GM23338 (cell line): ENCODE data around the gene UST. TPM values are rescaled to one million over a fixed set of nuclear protein-coding genes. Genes with fewer than 3 reads are reported as not detected.

Experiments used
- ATAC-seq: fragments of 200-7000 bp; cut with Tn5 transposase; 3 replicates; pipeline ENCODE4 v1.9.1; 2020
- DNase-seq: peaks from one replicate; pipeline ENCODE4 v3.0.0-alpha.2; 2015; ENCODE audit warnings: low spot score
- H2AFZ ChIP-seq: fragments of 200-600 bp; sonication (generic); 2 replicates; pipeline ENCODE4 v1.8.0; 2016; ENCODE audit warnings: antibody characterized with exemption, mild to moderate bottlenecking, moderate library complexity
- H3F3A ChIP-seq: fragments of 200-600 bp; sonication (generic); replicated peaks from 2 replicates; pipeline ENCODE4 v1.8.0; 2017; ENCODE audit warnings: antibody characterized with exemption, mixed run types, low read depth
- H3K27ac ChIP-seq: fragments of 200-600 bp; sonication (generic); 2 replicates; pipeline ENCODE4 v1.6.1; 2016; ENCODE audit warnings: low read depth
- H3K27me3 ChIP-seq: fragments of 200-600 bp; sonication (generic); 2 replicates; pipeline ENCODE4 v1.8.0; 2016; ENCODE audit warnings: mild to moderate bottlenecking, mixed run types, moderate library complexity; ENCODE audit not compliant: insufficient read depth
- H3K36me3 ChIP-seq: fragments of 200-600 bp; sonication (generic); 2 replicates; pipeline ENCODE4 v1.8.0; 2016; ENCODE audit warnings: mild to moderate bottlenecking; ENCODE audit not compliant: insufficient read depth
- H3K4me1 ChIP-seq: fragments of 200-600 bp; sonication (generic); 2 replicates; pipeline ENCODE4 v1.8.0; 2016; ENCODE audit warnings: mild to moderate bottlenecking, moderate library complexity; ENCODE audit not compliant: insufficient read depth
- H3K4me2 ChIP-seq: fragments of 200-600 bp; sonication (generic); 2 replicates; pipeline ENCODE4 v1.7.1; 2017; ENCODE audit warnings: mixed run types
- H3K4me3 ChIP-seq: fragments of 200-600 bp; sonication (generic); 2 replicates; pipeline ENCODE4 v1.6.1; 2016; ENCODE audit warnings: mixed run types
- H3K79me2 ChIP-seq: fragments of 200-600 bp; sonication (generic); replicated peaks from 2 replicates; pipeline ENCODE4 v1.8.0; 2017; ENCODE audit warnings: mild to moderate bottlenecking; ENCODE audit not compliant: insufficient read depth
- H3K9me2 ChIP-seq: fragments of 200-600 bp; sonication (generic); 2 replicates; pipeline ENCODE4 v1.8.0; 2017; ENCODE audit not compliant: insufficient read depth
- H4K20me1 ChIP-seq: fragments of 200-600 bp; sonication (generic); replicated peaks from 2 replicates; pipeline ENCODE4 v1.8.0; 2017; ENCODE audit warnings: mild to moderate bottlenecking; ENCODE audit not compliant: insufficient read depth
- H3K27ac Mint-ChIP-seq: 2 replicates; pipeline ENCODE4 v1.8.0; 2020; ENCODE audit warnings: inconsistent platforms, mild to moderate bottlenecking, moderate library complexity, mixed read lengths
- H3K27me3 Mint-ChIP-seq: 3 replicates; pipeline ENCODE4 v1.8.0; 2022; ENCODE audit warnings: low read depth, mild to moderate bottlenecking, moderate library complexity, mixed read lengths, inconsistent platforms; ENCODE audit not compliant: insufficient read depth, poor library complexity
- H3K36me3 Mint-ChIP-seq: 3 replicates; pipeline ENCODE4 v1.8.0; 2021; ENCODE audit warnings: low read depth, mild to moderate bottlenecking, inconsistent platforms, moderate library complexity, mixed read lengths
- H3K4me1 Mint-ChIP-seq: 3 replicates; pipeline ENCODE4 v1.8.0; 2020; ENCODE audit warnings: mild to moderate bottlenecking, inconsistent platforms, mixed read lengths
- H3K4me3 Mint-ChIP-seq: 3 replicates; pipeline ENCODE4 v1.8.0; 2021; ENCODE audit warnings: moderate library complexity, mild to moderate bottlenecking, inconsistent platforms, mixed read lengths
- H3K9me3 Mint-ChIP-seq: 3 replicates; pipeline ENCODE4 v1.8.0; 2020; ENCODE audit warnings: moderate library complexity, mild to moderate bottlenecking, inconsistent platforms, mixed read lengths
- CREB1 ChIP-seq: fragments of 250-450 bp; sonication (Bioruptor Pico); IDR thresholded peaks from 2 replicates; pipeline ENCODE4 v1.5.0; 2020; ENCODE audit warnings: low read depth, mild to moderate bottlenecking, moderate library complexity
- EZH2 ChIP-seq: fragments of 200-600 bp; sonication (generic); IDR thresholded peaks from one replicate; pipeline ENCODE4 v1.8.0; 2017; ENCODE audit warnings: antibody characterized with exemption, mild to moderate bottlenecking, low read depth; ENCODE audit not compliant: unreplicated experiment
- EZH2phosphoT487 ChIP-seq: fragments of 200-600 bp; sonication (generic); IDR thresholded peaks from one replicate; pipeline ENCODE4 v1.8.1; 2018; ENCODE audit warnings: antibody characterized with exemption; ENCODE audit not compliant: unreplicated experiment
- JUNB ChIP-seq: IDR thresholded peaks from one replicate; pipeline ENCODE4 v1.6.1; 2016; ENCODE audit warnings: antibody characterized with exemption; ENCODE audit not compliant: unreplicated experiment
- NANOG ChIP-seq: IDR thresholded peaks from 2 replicates; pipeline ENCODE4 v1.6.1; 2016; ENCODE audit warnings: antibody characterized with exemption, borderline replicate concordance
- POLR2AphosphoS5 ChIP-seq: IDR thresholded peaks from 2 replicates; pipeline ENCODE4 v1.6.1; 2016; ENCODE audit warnings: antibody characterized with exemption, low read depth
- STAT1 ChIP-seq: IDR thresholded peaks from one replicate; pipeline ENCODE4 v1.6.1; 2016; ENCODE audit warnings: antibody characterized with exemption; ENCODE audit not compliant: unreplicated experiment
- ZNF114 ChIP-seq: fragments of 250-450 bp; sonication (Bioruptor Pico); IDR thresholded peaks from 2 replicates; pipeline ENCODE4 v1.5.0; 2020; ENCODE audit warnings: mild to moderate bottlenecking, moderate library complexity
- ZNF331 ChIP-seq: fragments of 250-450 bp; sonication (Bioruptor Pico); IDR thresholded peaks from 2 replicates; pipeline ENCODE4 v1.5.0; 2020; ENCODE audit warnings: low read depth, mild to moderate bottlenecking, moderate library complexity
- polyA plus RNA-seq: library from polyadenylated mRNA; unstranded; fragments of >200 nt; fragmentation: Nextera tagmentation; extraction: Ambion mirVana; gene quantifications from 2 replicates; pipeline ENCODE4 v1.2.1, GENCODE V29; 2016
- total RNA-seq: library from RNA; depleted of rRNA; stranded (reverse); fragments of >200 nt; shearing (Covaris generic); gene quantifications from 2 replicates; pipeline ENCODE4 v1.2.3, GENCODE V29; 2014
- TF ChIP-seq, protein P1 (sequence below), 2 experiments: fragments of 200-600 bp in 1 of 2; sonication (generic) in 1 of 2; conservative IDR thresholded peaks; 2 replicates each; pipeline versions ENCODE4 v1.5.1 to v1.6.1; 2016 to 2017; ENCODE audit warnings: antibody characterized with exemption in 2 of 2, low read depth in 2 of 2, mild to moderate bottlenecking in 2 of 2, moderate library complexity in 1 of 2
- TF ChIP-seq, protein P2 (sequence below): fragments of 250-450 bp; sonication (Bioruptor Pico); IDR thresholded peaks from 2 replicates; pipeline ENCODE4 v1.5.0; 2020; ENCODE audit warnings: mild to moderate bottlenecking, moderate library complexity
- TF ChIP-seq, protein P3 (sequence below): IDR thresholded peaks from 2 replicates; pipeline ENCODE4 v1.6.1; 2016; ENCODE audit warnings: antibody characterized with exemption
- TF ChIP-seq, protein P4 (sequence below): IDR thresholded peaks from one replicate; pipeline ENCODE4 v1.6.1; 2018; ENCODE audit warnings: antibody characterized with exemption; ENCODE audit not compliant: unreplicated experiment

Gene UST
- total and polyA plus RNA-seq, 2 experiments from 2014 or later: 12.6 to 33.0 TPM

GRCh38 chr6:148981515-148981914 is 234.7 kb downstream of the UST start:
- no peak overlapping the region for H3K27ac Mint-ChIP-seq
- peaks cover 3% of the 10 kb centered on the region; the same call in 1 of the 2 replicates for H3K9me2 ChIP-seq
- TF ChIP-seq, protein P1, sequence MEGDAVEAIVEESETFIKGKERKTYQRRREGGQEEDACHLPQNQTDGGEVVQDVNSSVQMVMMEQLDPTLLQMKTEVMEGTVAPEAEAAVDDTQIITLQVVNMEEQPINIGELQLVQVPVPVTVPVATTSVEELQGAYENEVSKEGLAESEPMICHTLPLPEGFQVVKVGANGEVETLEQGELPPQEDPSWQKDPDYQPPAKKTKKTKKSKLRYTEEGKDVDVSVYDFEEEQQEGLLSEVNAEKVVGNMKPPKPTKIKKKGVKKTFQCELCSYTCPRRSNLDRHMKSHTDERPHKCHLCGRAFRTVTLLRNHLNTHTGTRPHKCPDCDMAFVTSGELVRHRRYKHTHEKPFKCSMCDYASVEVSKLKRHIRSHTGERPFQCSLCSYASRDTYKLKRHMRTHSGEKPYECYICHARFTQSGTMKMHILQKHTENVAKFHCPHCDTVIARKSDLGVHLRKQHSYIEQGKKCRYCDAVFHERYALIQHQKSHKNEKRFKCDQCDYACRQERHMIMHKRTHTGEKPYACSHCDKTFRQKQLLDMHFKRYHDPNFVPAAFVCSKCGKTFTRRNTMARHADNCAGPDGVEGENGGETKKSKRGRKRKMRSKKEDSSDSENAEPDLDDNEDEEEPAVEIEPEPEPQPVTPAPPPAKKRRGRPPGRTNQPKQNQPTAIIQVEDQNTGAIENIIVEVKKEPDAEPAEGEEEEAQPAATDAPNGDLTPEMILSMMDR (conservative IDR thresholded peaks at IDR 0.05; ENCODE audit: low read depth in 2 of 2): no peak
- TF ChIP-seq CREB1 (CRISPR knock-in tag) (no peak), POLR2AphosphoS5 (no peak), STAT1 (no peak), JUNB (no peak), NANOG (no peak), ZNF114 (no peak), EZH2 (no peak), EZH2phosphoT487 (no peak), ZNF331 (no peak)
- TF ChIP-seq, protein P2, sequence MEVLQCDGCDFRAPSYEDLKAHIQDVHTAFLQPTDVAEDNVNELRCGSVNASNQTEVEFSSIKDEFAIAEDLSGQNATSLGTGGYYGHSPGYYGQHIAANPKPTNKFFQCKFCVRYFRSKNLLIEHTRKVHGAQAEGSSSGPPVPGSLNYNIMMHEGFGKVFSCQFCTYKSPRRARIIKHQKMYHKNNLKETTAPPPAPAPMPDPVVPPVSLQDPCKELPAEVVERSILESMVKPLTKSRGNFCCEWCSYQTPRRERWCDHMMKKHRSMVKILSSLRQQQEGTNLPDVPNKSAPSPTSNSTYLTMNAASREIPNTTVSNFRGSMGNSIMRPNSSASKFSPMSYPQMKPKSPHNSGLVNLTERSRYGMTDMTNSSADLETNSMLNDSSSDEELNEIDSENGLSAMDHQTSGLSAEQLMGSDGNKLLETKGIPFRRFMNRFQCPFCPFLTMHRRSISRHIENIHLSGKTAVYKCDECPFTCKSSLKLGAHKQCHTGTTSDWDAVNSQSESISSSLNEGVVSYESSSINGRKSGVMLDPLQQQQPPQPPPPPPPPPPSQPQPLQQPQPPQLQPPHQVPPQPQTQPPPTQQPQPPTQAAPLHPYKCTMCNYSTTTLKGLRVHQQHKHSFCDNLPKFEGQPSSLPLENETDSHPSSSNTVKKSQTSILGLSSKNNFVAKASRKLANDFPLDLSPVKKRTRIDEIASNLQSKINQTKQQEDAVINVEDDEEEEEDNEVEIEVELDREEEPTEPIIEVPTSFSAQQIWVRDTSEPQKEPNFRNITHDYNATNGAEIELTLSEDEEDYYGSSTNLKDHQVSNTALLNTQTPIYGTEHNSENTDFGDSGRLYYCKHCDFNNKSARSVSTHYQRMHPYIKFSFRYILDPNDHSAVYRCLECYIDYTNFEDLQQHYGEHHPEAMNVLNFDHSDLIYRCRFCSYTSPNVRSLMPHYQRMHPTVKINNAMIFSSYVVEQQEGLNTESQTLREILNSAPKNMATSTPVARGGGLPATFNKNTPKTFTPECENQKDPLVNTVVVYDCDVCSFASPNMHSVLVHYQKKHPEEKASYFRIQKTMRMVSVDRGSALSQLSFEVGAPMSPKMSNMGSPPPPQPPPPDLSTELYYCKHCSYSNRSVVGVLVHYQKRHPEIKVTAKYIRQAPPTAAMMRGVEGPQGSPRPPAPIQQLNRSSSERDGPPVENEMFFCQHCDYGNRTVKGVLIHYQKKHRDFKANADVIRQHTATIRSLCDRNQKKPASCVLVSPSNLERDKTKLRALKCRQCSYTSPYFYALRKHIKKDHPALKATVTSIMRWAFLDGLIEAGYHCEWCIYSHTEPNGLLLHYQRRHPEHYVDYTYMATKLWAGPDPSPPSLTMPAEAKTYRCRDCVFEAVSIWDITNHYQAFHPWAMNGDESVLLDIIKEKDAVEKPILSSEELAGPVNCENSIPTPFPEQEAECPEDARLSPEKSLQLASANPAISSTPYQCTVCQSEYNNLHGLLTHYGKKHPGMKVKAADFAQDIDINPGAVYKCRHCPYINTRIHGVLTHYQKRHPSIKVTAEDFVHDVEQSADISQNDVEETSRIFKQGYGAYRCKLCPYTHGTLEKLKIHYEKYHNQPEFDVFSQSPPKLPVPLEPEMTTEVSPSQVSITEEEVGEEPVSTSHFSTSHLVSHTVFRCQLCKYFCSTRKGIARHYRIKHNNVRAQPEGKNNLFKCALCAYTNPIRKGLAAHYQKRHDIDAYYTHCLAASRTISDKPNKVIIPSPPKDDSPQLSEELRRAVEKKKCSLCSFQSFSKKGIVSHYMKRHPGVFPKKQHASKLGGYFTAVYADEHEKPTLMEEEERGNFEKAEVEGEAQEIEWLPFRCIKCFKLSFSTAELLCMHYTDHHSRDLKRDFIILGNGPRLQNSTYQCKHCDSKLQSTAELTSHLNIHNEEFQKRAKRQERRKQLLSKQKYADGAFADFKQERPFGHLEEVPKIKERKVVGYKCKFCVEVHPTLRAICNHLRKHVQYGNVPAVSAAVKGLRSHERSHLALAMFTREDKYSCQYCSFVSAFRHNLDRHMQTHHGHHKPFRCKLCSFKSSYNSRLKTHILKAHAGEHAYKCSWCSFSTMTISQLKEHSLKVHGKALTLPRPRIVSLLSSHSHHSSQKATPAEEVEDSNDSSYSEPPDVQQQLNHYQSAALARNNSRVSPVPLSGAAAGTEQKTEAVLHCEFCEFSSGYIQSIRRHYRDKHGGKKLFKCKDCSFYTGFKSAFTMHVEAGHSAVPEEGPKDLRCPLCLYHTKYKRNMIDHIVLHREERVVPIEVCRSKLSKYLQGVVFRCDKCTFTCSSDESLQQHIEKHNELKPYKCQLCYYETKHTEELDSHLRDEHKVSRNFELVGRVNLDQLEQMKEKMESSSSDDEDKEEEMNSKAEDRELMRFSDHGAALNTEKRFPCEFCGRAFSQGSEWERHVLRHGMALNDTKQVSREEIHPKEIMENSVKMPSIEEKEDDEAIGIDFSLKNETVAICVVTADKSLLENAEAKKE (CRISPR knock-in tag): no peak
- TF ChIP-seq, protein P3, sequence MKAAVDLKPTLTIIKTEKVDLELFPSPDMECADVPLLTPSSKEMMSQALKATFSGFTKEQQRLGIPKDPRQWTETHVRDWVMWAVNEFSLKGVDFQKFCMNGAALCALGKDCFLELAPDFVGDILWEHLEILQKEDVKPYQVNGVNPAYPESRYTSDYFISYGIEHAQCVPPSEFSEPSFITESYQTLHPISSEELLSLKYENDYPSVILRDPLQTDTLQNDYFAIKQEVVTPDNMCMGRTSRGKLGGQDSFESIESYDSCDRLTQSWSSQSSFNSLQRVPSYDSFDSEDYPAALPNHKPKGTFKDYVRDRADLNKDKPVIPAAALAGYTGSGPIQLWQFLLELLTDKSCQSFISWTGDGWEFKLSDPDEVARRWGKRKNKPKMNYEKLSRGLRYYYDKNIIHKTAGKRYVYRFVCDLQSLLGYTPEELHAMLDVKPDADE: no peak
- TF ChIP-seq, protein P4, sequence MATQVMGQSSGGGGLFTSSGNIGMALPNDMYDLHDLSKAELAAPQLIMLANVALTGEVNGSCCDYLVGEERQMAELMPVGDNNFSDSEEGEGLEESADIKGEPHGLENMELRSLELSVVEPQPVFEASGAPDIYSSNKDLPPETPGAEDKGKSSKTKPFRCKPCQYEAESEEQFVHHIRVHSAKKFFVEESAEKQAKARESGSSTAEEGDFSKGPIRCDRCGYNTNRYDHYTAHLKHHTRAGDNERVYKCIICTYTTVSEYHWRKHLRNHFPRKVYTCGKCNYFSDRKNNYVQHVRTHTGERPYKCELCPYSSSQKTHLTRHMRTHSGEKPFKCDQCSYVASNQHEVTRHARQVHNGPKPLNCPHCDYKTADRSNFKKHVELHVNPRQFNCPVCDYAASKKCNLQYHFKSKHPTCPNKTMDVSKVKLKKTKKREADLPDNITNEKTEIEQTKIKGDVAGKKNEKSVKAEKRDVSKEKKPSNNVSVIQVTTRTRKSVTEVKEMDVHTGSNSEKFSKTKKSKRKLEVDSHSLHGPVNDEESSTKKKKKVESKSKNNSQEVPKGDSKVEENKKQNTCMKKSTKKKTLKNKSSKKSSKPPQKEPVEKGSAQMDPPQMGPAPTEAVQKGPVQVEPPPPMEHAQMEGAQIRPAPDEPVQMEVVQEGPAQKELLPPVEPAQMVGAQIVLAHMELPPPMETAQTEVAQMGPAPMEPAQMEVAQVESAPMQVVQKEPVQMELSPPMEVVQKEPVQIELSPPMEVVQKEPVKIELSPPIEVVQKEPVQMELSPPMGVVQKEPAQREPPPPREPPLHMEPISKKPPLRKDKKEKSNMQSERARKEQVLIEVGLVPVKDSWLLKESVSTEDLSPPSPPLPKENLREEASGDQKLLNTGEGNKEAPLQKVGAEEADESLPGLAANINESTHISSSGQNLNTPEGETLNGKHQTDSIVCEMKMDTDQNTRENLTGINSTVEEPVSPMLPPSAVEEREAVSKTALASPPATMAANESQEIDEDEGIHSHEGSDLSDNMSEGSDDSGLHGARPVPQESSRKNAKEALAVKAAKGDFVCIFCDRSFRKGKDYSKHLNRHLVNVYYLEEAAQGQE: no peak
- no peak overlapping the region for H3K4me3 ChIP-seq
- peaks cover 3% of the 10 kb centered on the region; the same call in 1 of the 2 replicates for H3K36me3 ChIP-seq
- H3K4me1 Mint-ChIP-seq: peaks cover 51% of the 10 kb centered on the region
- H3K79me2 ChIP-seq: no peaks in the 10 kb centered on the region; the same call in 1 of the 2 replicates
- H3K4me3 Mint-ChIP-seq: no peak overlapping the region
- peaks cover 3% of the 10 kb centered on the region for H3K27me3 Mint-ChIP-seq
- DNase-seq (no peak), ATAC-seq (no peak)
- no peaks in the 10 kb centered on the region; the same call in 1 of the 2 replicates for H4K20me1 ChIP-seq
- H3K27ac ChIP-seq: no peak overlapping the region
- H3K9me3 Mint-ChIP-seq: no peaks in the 10 kb centered on the region
- H3K4me2 ChIP-seq: no peak overlapping the region
- H3K4me1 ChIP-seq: peaks cover 8% of the 10 kb centered on the region
- H3K36me3 Mint-ChIP-seq: peaks cover 41% of the 10 kb centered on the region
- H2AFZ ChIP-seq: no peak overlapping the region
- no peaks in the 10 kb centered on the region for H3F3A ChIP-seq
- no peaks in the 10 kb centered on the region for H3K27me3 ChIP-seq
